Endothelial cell of umbilical vein (primary cell): ENCODE results near the gene PLEKHG5. TPM values are rescaled to one million over a fixed set of nuclear protein-coding genes. Genes with fewer than 3 reads are reported as not detected.

Experiments
- BruUV-seq: library from RNA; stranded (reverse); fragments of 400-500 nt; replicated peaks from 2 replicates; lab custom pipeline; 2021; lab: Mats Ljungman, UMichigan
- CTCF ChIA-PET: fragments of 300-600, 350-600 bp; sonication (Branson Sonifier 250); formaldehyde crosslinking; loops from one replicate; lab custom pipeline; 2021; ENCODE audit warnings: antibody characterized with exemption, inconsistent platforms; lab: Charles Lee
- POLR2A ChIA-PET: fragments of 300-600, 350-600 bp; sonication (Branson Sonifier 250); formaldehyde crosslinking; loops from one replicate; lab custom pipeline; 2021; ENCODE audit warnings: antibody characterized with exemption, inconsistent platforms; lab: Charles Lee
- DNase-seq: peaks from one replicate; pipeline ENCODE4 v3.0.0-alpha.2; 2011; ENCODE audit warnings: low read depth, low spot score
- FAIRE-seq: peaks from 2 replicates; lab custom pipeline; 2011; peaks lifted over from hg19 to GRCh38; lab: Jason Lieb, UNC
- H2AFZ ChIP-seq: 2 replicates; pipeline ENCODE4 v1.6.0; 2012; ENCODE audit warnings: low read depth, low read length, control low read depth, inconsistent platforms
- H3K27ac ChIP-seq: 2 replicates; pipeline ENCODE4 v1.5.1; 2011; ENCODE audit warnings: low read depth, mild to moderate bottlenecking, control low read depth, low read length, moderate library complexity; ENCODE audit not compliant: insufficient read depth
- H3K27me3 ChIP-seq, 2 experiments: 2 replicates each; pipeline versions ENCODE4 v1.6.0 to v1.6.1; 2011; ENCODE audit warnings: low read length in 2 of 2, mixed read lengths in 1 of 2; ENCODE audit not compliant: control insufficient read depth in 2 of 2, insufficient read depth in 2 of 2
- H3K36me3 ChIP-seq, 2 experiments: 2 replicates in 1 of 2; 3 replicates in 1 of 2; pipeline ENCODE4 v1.5.1; 2011; ENCODE audit warnings: low read length in 2 of 2, mild to moderate bottlenecking in 1 of 2, moderate library complexity in 1 of 2; ENCODE audit not compliant: control insufficient read depth in 2 of 2, insufficient read depth in 2 of 2; ENCODE audit errors: extremely low read depth in 1 of 2
- H3K4me1 ChIP-seq: 3 replicates; pipeline ENCODE4 v1.5.1; 2011; ENCODE audit warnings: mild to moderate bottlenecking, low read length; ENCODE audit not compliant: control insufficient read depth, insufficient read depth; ENCODE audit errors: extremely low read depth
- H3K4me2 ChIP-seq: 2 replicates; pipeline ENCODE4 v1.6.1; 2011; ENCODE audit warnings: low read length, control low read depth, mixed read lengths; ENCODE audit not compliant: insufficient read depth
- H3K4me3 ChIP-seq, 3 experiments: fragments of 200-600 bp in 1 of 3; sonication (generic), shearing (Covaris generic) in 1 of 3; replicated peaks in 1 of 3; 2 replicates each; pipeline ENCODE4 v1.5.1; 2011 to 2016; ENCODE audit warnings: control low read depth in 3 of 3, low read length in 3 of 3, mild to moderate bottlenecking in 2 of 3, inconsistent platforms in 1 of 3, low read depth in 1 of 3, moderate library complexity in 1 of 3; ENCODE audit not compliant: insufficient read depth in 1 of 3
- H3K79me2 ChIP-seq: 2 replicates; pipeline ENCODE4 v1.6.0; 2012; ENCODE audit warnings: low read length, inconsistent platforms; ENCODE audit not compliant: control insufficient read depth, insufficient read depth
- H3K9ac ChIP-seq: replicated peaks from 2 replicates; pipeline ENCODE3; 2011; ENCODE audit warnings: low read length, control low read depth; ENCODE audit not compliant: insufficient read depth; ENCODE audit errors: extremely low read depth
- H3K9me1 ChIP-seq: replicated peaks from 3 replicates; pipeline ENCODE4 v1.6.0; 2011; ENCODE audit warnings: mild to moderate bottlenecking, low read length; ENCODE audit not compliant: control insufficient read depth, insufficient read depth; ENCODE audit errors: extremely low read depth
- H3K9me3 ChIP-seq: replicated peaks from 2 replicates; pipeline ENCODE4 v1.5.1; 2012; ENCODE audit warnings: low read length, inconsistent platforms; ENCODE audit not compliant: control insufficient read depth, insufficient read depth
- H4K20me1 ChIP-seq: replicated peaks from 2 replicates; pipeline ENCODE3; 2011; ENCODE audit warnings: mild to moderate bottlenecking, low read length; ENCODE audit not compliant: control insufficient read depth, insufficient read depth; ENCODE audit errors: extremely low read depth
- CTCF ChIP-seq, 2 donors: IDR thresholded peaks; 1 replicate in 1 of 2; 2 replicates in 1 of 2; pipeline ENCODE4 v1.5.1; 2011; ENCODE audit warnings: low read length in 2 of 2, mild to moderate bottlenecking in 2 of 2, moderate library complexity in 2 of 2, control low read depth in 1 of 2, inconsistent platforms in 1 of 2, low read depth in 1 of 2; ENCODE audit not compliant: insufficient read depth in 1 of 2; ENCODE audit errors: extremely low read depth in 1 of 2
- EZH2 ChIP-seq: IDR thresholded peaks from 2 replicates; pipeline ENCODE4 v1.6.1; 2012; ENCODE audit warnings: borderline replicate concordance, low read depth, mild to moderate bottlenecking, moderate library complexity, low read length, inconsistent platforms; ENCODE audit not compliant: severe bottlenecking
- FOS ChIP-seq: IDR thresholded peaks from 2 replicates; pipeline ENCODE4 v1.6.1; 2011; ENCODE audit warnings: mild to moderate bottlenecking, low read length, moderate library complexity, borderline replicate concordance; ENCODE audit not compliant: insufficient read depth
- GATA2 ChIP-seq: IDR thresholded peaks from 2 replicates; pipeline ENCODE4 v1.7.0; 2011; ENCODE audit warnings: low read depth, mild to moderate bottlenecking, moderate library complexity, mixed read lengths, low read length; ENCODE audit not compliant: insufficient read length, insufficient read depth
- MAX ChIP-seq: IDR thresholded peaks from 2 replicates; pipeline ENCODE4 v1.6.1; 2011; ENCODE audit not compliant: insufficient read depth, insufficient read length
- MYC ChIP-seq: IDR thresholded peaks from one replicate; pipeline ENCODE4 v1.6.1; 2011; ENCODE audit warnings: mild to moderate bottlenecking, low read depth, low read length
- POLR2A ChIP-seq: IDR thresholded peaks from 2 replicates; pipeline ENCODE4 v1.6.1; 2012; ENCODE audit warnings: low read depth, mild to moderate bottlenecking, control low read depth, low read length
- POLR2AphosphoS5 ChIP-seq: IDR thresholded peaks from 2 replicates; pipeline ENCODE4 v1.6.1; 2012; ENCODE audit warnings: low read depth, mild to moderate bottlenecking, control low read depth, low read length, moderate library complexity; ENCODE audit not compliant: insufficient read depth
- dilution Hi-C: fragments of 300-500 bp; cut with MboI; formaldehyde crosslinking; loops from one replicate; pipeline ENCODE4 v1.15.0; 2019; ENCODE audit warnings: low sequenced_read_pairs; ENCODE audit not compliant: extremely low pct_ligation_motif_present
- intact Hi-C: fragments of 100-400 bp; cut with micrococcal nuclease; formaldehyde crosslinking; loops from one replicate; pipeline ENCODE4 v1.10.0; 2022
- polyA plus RNA-seq, 4 experiments: library from polyadenylated mRNA; depleted of rRNA in 3 of 4; stranded (reverse) in 3 of 4; unstranded in 1 of 4; fragments of >200 nt; gene quantifications; 2 replicates each; pipeline versions ENCODE4 v1.2.1 to v1.2.3, GENCODE V29; 2011 to 2012; ENCODE audit warnings: missing spikeins in 1 of 4
- total RNA-seq: library from RNA; stranded (reverse); gene quantifications from 2 replicates; pipeline ENCODE4 v1.2.3, GENCODE V29; 2021

Gene PLEKHG5
- total and polyA plus RNA-seq, 2 donors (not counting 3 experiments of a cell fraction or from before 2014, with no cell fraction given), result 30.6 to 56.9 TPM

GRCh38 chr1:6511561-6512244, 20.2 kb upstream of the PLEKHG5 start:
- Histone ChIP-seq H3K27me3 (no peaks in the 10 kb centered on the region), H3K9me3 (no peaks in the 10 kb centered on the region), H3K9me1 (no peaks in the 10 kb centered on the region), H3K4me1 (no peaks in the 10 kb centered on the region), H3K9ac (no peak overlapping the region), H3K4me2 (no peak overlapping the region), H4K20me1 (no peaks in the 10 kb centered on the region), H3K4me3 (no peak overlapping the region), H3K79me2 (no peaks in the 10 kb centered on the region), H2AFZ (no peak overlapping the region), H3K27ac (no peak overlapping the region), H3K36me3 (no peaks in the 10 kb centered on the region)
- DNase-seq (no peak), FAIRE-seq (no peak)
- ChIA-PET CTCF (interaction anchor here (4.5 kb wide), 1 partner anchor 12 kb away, joined by 32 read pairs; no protein-coding TSS in a partner anchor), POLR2A (no interaction called here)
- intact Hi-C loops, result no loop called here
- TF ChIP-seq GATA2 (no peak), MYC (no peak), CTCF (IDR thresholded peaks at IDR 0.05; ENCODE audit: extremely low read depth in 1 of 2, insufficient read depth in 1 of 2, low read depth in 1 of 2, low read length in 2 of 2) (no peak)
- dilution Hi-C loops, result no loop called here
- no TSS peak for BruUV-seq

- Histone ChIP-seq H3K36me3 (no peaks in the 10 kb centered on the region), H3K4me1 (no peaks in the 10 kb centered on the region), H3K79me2 (no peaks in the 10 kb centered on the region), H3K9me1 (no peaks in the 10 kb centered on the region), H3K4me3 (no peak overlapping the region), H3K27me3 (no peaks in the 10 kb centered on the region), H4K20me1 (no peaks in the 10 kb centered on the region), H2AFZ (no peak overlapping the region), H3K9ac (no peak overlapping the region), H3K4me2 (no peak overlapping the region), H3K9me3 (no peaks in the 10 kb centered on the region), H3K27ac (no peak overlapping the region)
- DNase-seq, result no peak
- intact Hi-C loops (no loop called here), dilution Hi-C loops (no loop called here)
- TF ChIP-seq GATA2 (no peak), EZH2 (no peak), MYC (no peak), POLR2AphosphoS5 (no peak), CTCF (IDR thresholded peaks at IDR 0.05; ENCODE audit: extremely low read depth in 1 of 2, insufficient read depth in 1 of 2, low read depth in 1 of 2, low read length in 2 of 2) (no peak), FOS (no peak), MAX (no peak), POLR2A (no peak)
- ChIA-PET POLR2A (no interaction called here), CTCF (no interaction called here)
- no peak for FAIRE-seq
- no TSS peak for BruUV-seq
Observed at GRCh38 chr1:6511056-6511455, 19.6 kb upstream of the PLEKHG5 start.
